Sigmoid colon (tissue), 4 donors: Measurements from ENCODE around the gene TMEM61.

Experiments used
- CTCF ChIP-seq, 4 experiments: fragments of 450-650 bp in 3 of 4; fragments of 200-600 bp in 1 of 4; IDR thresholded peaks; one replicate each; pipeline ENCODE4 v1.5.1; 2016 to 2019; ENCODE audit warnings: antibody characterized with exemption in 4 of 4, mild to moderate bottlenecking in 3 of 4, moderate library complexity in 2 of 4
- EP300 ChIP-seq, 4 donors: sonication (generic); formaldehyde crosslinking; IDR thresholded peaks; one replicate each; pipeline ENCODE4 v1.6.1; 2017; ENCODE audit warnings: antibody characterized with exemption in 4 of 4
- POLR2A ChIP-seq, 2 donors: fragments of 450-650 bp; IDR thresholded peaks; one replicate each; pipeline ENCODE4 v1.6.1; 2016; ENCODE audit warnings: antibody characterized with exemption in 2 of 2, mild to moderate bottlenecking in 2 of 2, moderate library complexity in 2 of 2
- POLR2AphosphoS5 ChIP-seq, 4 donors: sonication (generic); formaldehyde crosslinking; IDR thresholded peaks; one replicate each; pipeline ENCODE4 v1.6.1; 2017; ENCODE audit warnings: antibody characterized with exemption in 4 of 4

- TF ChIP-seq POLR2AphosphoS5 (IDR thresholded peaks at IDR 0.05) (no peak), CTCF (IDR thresholded peaks at IDR 0.05) (no peak), POLR2A (IDR thresholded peaks at IDR 0.05) (no peak), EP300 (IDR thresholded peaks at IDR 0.05) (no peak)
These were observed 26.5 kb downstream of the TMEM61 start for GRCh38 chr1:55006931-55007330.
